Dendritic cell treated with granulocyte-macrophage colony-stimulating factor and Interleukin-4, amounts not matched to agents 40 ng/mL and 50 ng/mL, for 4 days (primary cell): Measurements from ENCODE around the gene ABI2.
"Not testable (repeated sequence)": the region's sequence is repeated elsewhere in the genome, so short reads cannot be mapped to it uniquely, and the experiment has no call there.

Experiments used
- H3K27ac Mint-ChIP-seq: one replicate; pipeline ENCODE4 v1.8.0; 2022; ENCODE audit warnings: mild to moderate bottlenecking, mixed read lengths
- H3K27me3 Mint-ChIP-seq: one replicate; pipeline ENCODE4 v1.8.0; 2022; ENCODE audit warnings: mild to moderate bottlenecking, mixed read lengths
- H3K36me3 Mint-ChIP-seq: one replicate; pipeline ENCODE4 v1.8.0; 2022; ENCODE audit warnings: low read depth, mixed read lengths
- H3K4me1 Mint-ChIP-seq: one replicate; pipeline ENCODE4 v1.8.0; 2022; ENCODE audit warnings: low read depth, mixed read lengths
- H3K4me3 Mint-ChIP-seq: one replicate; pipeline ENCODE4 v1.8.0; 2022; ENCODE audit warnings: mild to moderate bottlenecking, moderate library complexity, mixed read lengths
- H3K9me3 Mint-ChIP-seq: one replicate; pipeline ENCODE4 v1.8.0; 2022; ENCODE audit warnings: mixed read lengths
- intact Hi-C: fragments of 100-400 bp; cut with micrococcal nuclease; formaldehyde crosslinking; loops from one replicate; pipeline ENCODE4 v1.15.0; 2022

ABI2 gene

GRCh38 chr2:203376173-203376572, 48.0 kb downstream of the ABI2 start:
- Mint-ChIP-seq H3K36me3 (no peaks in the 10 kb centered on the region), H3K27me3 (no peaks in the 10 kb centered on the region), H3K9me3 (no peaks in the 10 kb centered on the region), H3K27ac (no peak overlapping the region), H3K4me3 (no peak overlapping the region), H3K4me1 (no peaks in the 10 kb centered on the region)
- intact Hi-C loops, result no loop called here

GRCh38 chr2:203379156-203379555, 51.0 kb downstream of the ABI2 start:
- Mint-ChIP-seq H3K4me1 (no peaks in the 10 kb centered on the region), H3K27ac (no peak overlapping the region), H3K9me3 (no peaks in the 10 kb centered on the region), H3K27me3 (no peaks in the 10 kb centered on the region), H3K4me3 (no peak overlapping the region), H3K36me3 (peaks cover 11% of the 10 kb centered on the region)
- intact Hi-C loops, result no loop called here

GRCh38 chr2:203383038-203383437, 54.8 kb downstream of the ABI2 start:
- H3K27me3 Mint-ChIP-seq, result no peaks in the 10 kb centered on the region
- peaks cover 11% of the 10 kb centered on the region for H3K36me3 Mint-ChIP-seq
- H3K9me3 Mint-ChIP-seq, result no peaks in the 10 kb centered on the region
- no peaks in the 10 kb centered on the region for H3K4me1 Mint-ChIP-seq
- no peak overlapping the region for H3K27ac Mint-ChIP-seq
- intact Hi-C loops, result no loop called here
- no peak overlapping the region for H3K4me3 Mint-ChIP-seq

DNA sequence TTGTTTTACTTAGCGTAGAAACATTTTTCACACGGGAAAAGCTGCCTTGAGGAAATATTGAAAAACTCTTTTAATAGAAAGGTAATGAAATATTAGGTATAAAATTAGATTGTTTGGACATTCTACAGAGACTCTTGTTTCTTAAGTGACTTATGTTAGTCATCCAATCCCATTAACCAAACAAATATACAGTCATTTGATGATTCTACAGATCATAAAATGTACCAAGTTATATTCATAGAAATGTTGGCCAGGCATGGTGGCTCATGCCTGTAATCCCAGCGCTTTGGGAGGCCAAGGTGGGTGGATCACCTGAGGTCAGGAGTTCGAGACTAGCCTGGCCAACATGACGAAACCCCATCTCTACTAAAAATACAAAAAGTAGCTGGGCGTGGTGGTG, 60.0 kb downstream of the ABI2 start:
- peaks cover 10% of the 10 kb centered on the region for H3K36me3 Mint-ChIP-seq
- H3K4me3 Mint-ChIP-seq, intact Hi-C loops, H3K9me3 Mint-ChIP-seq, H3K27me3 Mint-ChIP-seq, H3K4me1 Mint-ChIP-seq, H3K27ac Mint-ChIP-seq: not testable (repeated sequence)

- peaks cover 9% of the 10 kb centered on the region for H3K9me3 Mint-ChIP-seq
- H3K27ac Mint-ChIP-seq, result no peak overlapping the region
- intact Hi-C loops, result no loop called here
- peaks cover 6% of the 10 kb centered on the region for H3K4me1 Mint-ChIP-seq
- no peak overlapping the region for H3K4me3 Mint-ChIP-seq
- peaks cover 36% of the 10 kb centered on the region for H3K36me3 Mint-ChIP-seq
- H3K27me3 Mint-ChIP-seq, result no peaks in the 10 kb centered on the region
Measured at GRCh38 chr2:203394519-203395227, 66.5 kb downstream of the ABI2 start.

DNA sequence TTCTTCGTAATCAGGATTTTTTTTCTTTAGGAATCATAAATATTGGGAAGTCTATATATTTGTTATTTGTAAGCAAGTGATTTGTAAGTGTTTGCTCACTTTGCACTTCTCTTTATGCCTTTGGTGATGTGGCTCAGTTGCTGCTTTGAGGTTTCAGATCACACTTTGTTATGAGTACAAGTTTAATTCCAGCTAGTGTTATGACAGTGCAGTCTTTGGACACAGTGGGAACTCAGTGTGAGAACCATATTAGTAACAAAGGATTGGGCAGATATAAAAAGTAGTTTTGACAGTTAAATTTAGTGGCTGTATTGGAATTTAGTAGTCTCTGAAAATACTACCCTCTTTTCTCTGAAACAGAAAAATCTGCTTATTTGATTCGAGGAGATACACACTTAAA, 67.7 kb downstream of the ABI2 start:
- peaks cover 36% of the 10 kb centered on the region for H3K36me3 Mint-ChIP-seq
- H3K4me1 Mint-ChIP-seq, result peaks cover 6% of the 10 kb centered on the region
- intact Hi-C loops, result no loop called here
- H3K9me3 Mint-ChIP-seq, result peaks cover 9% of the 10 kb centered on the region
- H3K27me3 Mint-ChIP-seq, result no peaks in the 10 kb centered on the region
- H3K4me3 Mint-ChIP-seq, result no peak overlapping the region
- no peak overlapping the region for H3K27ac Mint-ChIP-seq

DNA sequence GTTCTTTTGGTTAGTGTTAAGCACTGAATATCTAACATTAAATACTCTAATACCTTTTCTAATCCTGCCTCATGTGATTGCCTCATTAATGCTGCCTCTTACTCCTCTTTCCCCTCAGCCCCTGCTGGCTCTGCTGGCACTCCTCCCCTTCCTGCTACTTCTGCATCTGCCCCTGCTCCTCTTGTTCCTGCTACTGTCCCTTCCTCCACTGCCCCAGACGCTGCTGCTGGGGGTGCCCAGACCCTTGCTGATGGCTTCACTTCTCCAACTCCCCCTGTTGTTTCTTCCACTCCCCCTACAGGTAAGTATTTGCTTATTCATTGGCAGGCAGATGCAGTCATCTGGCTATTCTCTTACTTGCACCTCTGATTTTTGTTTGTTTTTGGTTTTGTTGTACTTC, 68.5 kb downstream of the ABI2 start:
- H3K4me3 Mint-ChIP-seq, result no peak overlapping the region
- peaks cover 9% of the 10 kb centered on the region for H3K9me3 Mint-ChIP-seq
- H3K4me1 Mint-ChIP-seq, result peaks cover 6% of the 10 kb centered on the region
- no peaks in the 10 kb centered on the region for H3K27me3 Mint-ChIP-seq
- H3K27ac Mint-ChIP-seq, result peak overlapping the region; percentile 3
- intact Hi-C loops, result no loop called here
- peaks cover 36% of the 10 kb centered on the region for H3K36me3 Mint-ChIP-seq

DNA sequence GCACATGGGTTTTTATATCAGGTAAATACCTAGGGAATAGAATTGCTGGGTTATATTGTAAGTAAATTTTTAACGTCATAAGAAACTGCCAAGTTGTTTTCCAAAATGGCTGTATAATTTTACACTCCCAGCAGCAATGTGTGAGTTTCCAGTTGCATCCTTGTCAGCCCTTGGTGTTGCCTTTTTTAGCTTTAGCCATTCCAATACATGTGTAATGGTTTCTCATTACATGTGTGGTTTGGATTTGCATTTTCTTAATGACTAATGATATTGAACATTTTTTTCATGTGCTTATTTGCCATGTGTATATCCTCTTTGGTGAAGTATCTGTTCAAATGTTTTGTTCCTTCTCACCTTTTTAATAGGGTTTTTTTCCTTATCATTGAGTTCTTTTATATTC, 70.8 kb downstream of the ABI2 start:
- H3K27ac Mint-ChIP-seq, result no peak overlapping the region
- H3K36me3 Mint-ChIP-seq, result peaks cover 30% of the 10 kb centered on the region
- H3K4me3 Mint-ChIP-seq, result no peak overlapping the region
- no peaks in the 10 kb centered on the region for H3K27me3 Mint-ChIP-seq
- H3K9me3 Mint-ChIP-seq, result peaks cover 9% of the 10 kb centered on the region
- intact Hi-C loops, result no loop called here
- H3K4me1 Mint-ChIP-seq, result peaks cover 6% of the 10 kb centered on the region

DNA sequence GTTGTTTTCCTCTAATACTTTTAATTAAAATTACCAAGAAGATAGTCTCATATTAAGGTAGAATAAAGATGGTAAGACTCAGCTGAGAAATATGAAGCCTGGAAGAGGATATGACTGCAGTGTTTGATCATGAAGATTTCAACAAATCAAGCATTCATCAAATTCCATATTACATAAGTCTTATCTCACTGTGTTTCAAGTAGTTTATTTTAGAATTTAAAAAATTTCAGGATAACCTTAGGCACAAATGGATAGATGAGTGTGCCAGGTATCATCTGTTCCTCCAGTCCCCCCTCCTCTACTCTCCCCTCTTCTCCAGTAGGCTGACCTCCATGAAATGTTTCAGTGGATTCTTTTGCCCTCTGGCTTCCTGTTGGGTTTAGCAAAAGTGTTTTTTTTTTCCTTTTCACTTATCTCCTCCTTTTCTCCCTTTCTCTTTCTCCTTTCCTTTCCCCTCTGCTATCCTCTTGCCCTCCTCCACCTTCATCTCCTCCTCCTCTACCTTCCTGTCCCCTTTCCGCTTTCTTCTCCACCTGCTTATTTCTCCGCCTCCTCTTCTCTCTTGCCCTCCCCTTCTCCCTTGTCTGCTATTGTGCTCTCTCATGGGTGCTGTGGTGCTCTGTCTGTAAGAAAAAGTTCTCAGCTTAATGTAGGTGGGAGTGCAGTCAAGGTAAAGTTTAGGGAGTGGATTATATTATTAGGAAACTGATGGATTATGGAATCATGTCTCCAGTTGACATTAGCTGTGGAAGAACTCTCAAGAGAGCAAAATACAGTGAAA, 72.8 kb downstream of the ABI2 start:
- Mint-ChIP-seq H3K4me1 (peaks cover 6% of the 10 kb centered on the region), H3K36me3 (peaks cover 30% of the 10 kb centered on the region), H3K9me3 (peaks cover 9% of the 10 kb centered on the region), H3K4me3 (no peak overlapping the region), H3K27ac (no peak overlapping the region), H3K27me3 (no peaks in the 10 kb centered on the region)
- intact Hi-C loops, result no loop called here

GRCh38 chr2:203404996-203405395, 76.8 kb downstream of the ABI2 start:
- H3K4me3 Mint-ChIP-seq, result no peak overlapping the region
- H3K36me3 Mint-ChIP-seq, result peaks cover 16% of the 10 kb centered on the region
- no peaks in the 10 kb centered on the region for H3K9me3 Mint-ChIP-seq
- intact Hi-C loops, result no loop called here
- H3K27ac Mint-ChIP-seq, result no peak overlapping the region
- no peaks in the 10 kb centered on the region for H3K4me1 Mint-ChIP-seq
- no peaks in the 10 kb centered on the region for H3K27me3 Mint-ChIP-seq

- H3K4me3 Mint-ChIP-seq, result no peak overlapping the region
- no peaks in the 10 kb centered on the region for H3K27me3 Mint-ChIP-seq
- H3K9me3 Mint-ChIP-seq, result no peaks in the 10 kb centered on the region
- H3K27ac Mint-ChIP-seq, result no peak overlapping the region
- no peaks in the 10 kb centered on the region for H3K4me1 Mint-ChIP-seq
- peaks cover 23% of the 10 kb centered on the region for H3K36me3 Mint-ChIP-seq
- intact Hi-C loops, result no loop called here
Measured at GRCh38 chr2:203407496-203407895, 79.3 kb downstream of the ABI2 start.

DNA sequence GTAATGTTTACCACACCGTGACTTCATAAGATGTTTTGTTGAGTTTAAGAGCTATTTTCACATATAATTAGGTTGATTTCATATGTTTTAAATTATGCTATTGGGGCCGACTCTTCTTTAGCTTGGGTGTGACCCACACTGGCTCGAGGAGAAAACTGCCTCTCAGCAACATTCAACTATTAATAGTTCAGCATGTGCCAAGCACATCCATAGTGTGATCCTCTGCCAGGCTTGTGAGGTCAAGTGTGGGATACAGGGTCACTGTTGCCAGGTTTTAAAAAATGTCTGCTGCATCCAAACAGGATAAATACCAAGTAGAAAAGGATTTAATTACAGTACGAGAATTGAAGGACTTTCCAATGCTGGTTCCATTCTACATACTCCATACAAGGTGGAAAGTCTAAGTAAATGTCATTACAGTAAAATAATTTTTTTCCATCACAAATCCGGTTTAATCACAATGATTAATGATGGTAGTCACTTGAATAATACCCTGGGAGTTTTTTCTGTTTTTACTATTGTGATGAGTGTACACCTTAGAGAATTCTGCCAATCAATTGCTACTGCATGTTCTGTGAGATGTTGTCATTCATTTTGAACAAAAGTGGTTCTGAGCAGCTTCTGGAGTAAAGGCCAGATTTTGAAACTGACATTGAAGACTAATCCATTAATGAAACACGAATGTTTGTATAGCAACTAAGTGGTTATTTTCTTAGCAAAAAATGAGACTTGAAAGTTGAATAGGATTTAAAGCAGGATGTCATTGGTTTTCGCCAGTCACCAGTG, 84.5 kb downstream of the ABI2 start:
- Mint-ChIP-seq H3K36me3 (peaks cover 23% of the 10 kb centered on the region), H3K27me3 (no peaks in the 10 kb centered on the region), H3K27ac (no peak overlapping the region), H3K9me3 (peaks cover 5% of the 10 kb centered on the region), H3K4me1 (no peaks in the 10 kb centered on the region), H3K4me3 (no peak overlapping the region)
- intact Hi-C loops, result no loop called here

DNA sequence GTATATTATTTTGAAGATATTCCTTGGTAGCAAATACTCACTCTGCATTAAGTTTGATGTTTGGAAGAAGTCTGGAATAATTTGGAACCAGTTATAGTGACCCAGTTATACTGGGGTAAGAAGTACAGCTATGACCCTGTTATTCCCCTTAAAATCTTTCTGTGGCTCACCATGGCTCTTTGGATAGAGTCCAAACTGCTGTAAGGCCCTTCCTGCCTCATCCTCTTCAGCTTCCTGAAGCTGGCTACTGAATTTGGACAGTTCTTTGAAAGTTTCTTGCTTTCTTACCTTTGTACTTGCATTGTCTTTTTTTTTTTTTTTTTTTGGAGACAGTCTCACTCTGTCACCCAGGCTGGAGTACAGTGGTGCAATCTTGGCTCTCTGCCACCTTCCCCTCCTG, 85.6 kb downstream of the ABI2 start:
- Mint-ChIP-seq H3K9me3 (peaks cover 15% of the 10 kb centered on the region), H3K4me1 (no peaks in the 10 kb centered on the region), H3K27me3 (no peaks in the 10 kb centered on the region), H3K4me3 (no peak overlapping the region), H3K27ac (no peak overlapping the region), H3K36me3 (peaks cover 33% of the 10 kb centered on the region)
- intact Hi-C loops, result no loop called here

- Mint-ChIP-seq H3K9me3 (peaks cover 19% of the 10 kb centered on the region), H3K27me3 (no peaks in the 10 kb centered on the region), H3K27ac (no peak overlapping the region), H3K4me3 (no peak overlapping the region), H3K4me1 (no peaks in the 10 kb centered on the region), H3K36me3 (peaks cover 55% of the 10 kb centered on the region)
- intact Hi-C loops, result no loop called here
Measured at GRCh38 chr2:203418271-203418670, 90.1 kb downstream of the ABI2 start.
